Panc1 (cell line): ENCODE measurements around the gene GOLGA8B.

Experiments
- CTCF ChIP-seq: fragments of 450-650 bp; IDR thresholded peaks from 2 replicates; pipeline ENCODE4 v1.5.1; 2017; ENCODE audit warnings: mild to moderate bottlenecking
- TCF7L2 ChIP-seq: IDR thresholded peaks from 2 replicates; pipeline ENCODE4 v1.6.1; 2011; ENCODE audit warnings: mild to moderate bottlenecking, low read depth, low read length, inconsistent platforms

GRCh38 chr15:34620142-34620541 lies 36.7 kb upstream of the GOLGA8B start:
- TF ChIP-seq TCF7L2 (no peak), CTCF (no peak)
